A673 (cell line): ENCODE measurements around the gene ATP8B1.

Experiments used
- EZH2 ChIP-seq: fragments of 200-600 bp; sonication (generic); IDR thresholded peaks from 2 replicates; pipeline ENCODE4 v1.6.1; 2017; ENCODE audit warnings: borderline replicate concordance, low read depth, mild to moderate bottlenecking, mixed read lengths, antibody characterized with exemption, low read length; ENCODE audit not compliant: poor library complexity, severe bottlenecking
- TF ChIP-seq, protein P1 (sequence below): fragments of 300-800, 200-600 bp; sonication (generic); conservative IDR thresholded peaks from 2 replicates; pipeline ENCODE4 v1.5.1; 2017; ENCODE audit warnings: low read depth, mild to moderate bottlenecking, antibody characterized with exemption, low read length, moderate library complexity, mixed read lengths

DNA sequence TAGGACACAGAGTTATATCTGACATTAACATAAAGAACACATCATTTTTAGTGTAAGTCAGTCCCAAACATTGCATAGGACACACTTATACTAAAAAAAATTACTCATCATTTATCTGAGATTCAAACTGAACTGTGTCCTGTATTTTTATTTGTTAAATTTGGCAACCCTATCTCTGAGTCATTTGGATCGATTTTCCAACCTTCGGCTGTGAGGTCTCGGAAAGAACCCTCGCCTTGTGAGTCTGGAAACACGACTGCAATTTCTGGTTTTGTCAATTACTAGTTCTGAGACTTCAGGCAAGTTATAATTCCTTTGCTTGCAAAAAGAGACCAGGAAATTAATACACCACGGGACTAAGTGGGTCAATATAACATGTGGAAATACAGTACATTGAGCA lies 14.0 kb downstream of the ATP8B1 start:
- TF ChIP-seq, protein P1, sequence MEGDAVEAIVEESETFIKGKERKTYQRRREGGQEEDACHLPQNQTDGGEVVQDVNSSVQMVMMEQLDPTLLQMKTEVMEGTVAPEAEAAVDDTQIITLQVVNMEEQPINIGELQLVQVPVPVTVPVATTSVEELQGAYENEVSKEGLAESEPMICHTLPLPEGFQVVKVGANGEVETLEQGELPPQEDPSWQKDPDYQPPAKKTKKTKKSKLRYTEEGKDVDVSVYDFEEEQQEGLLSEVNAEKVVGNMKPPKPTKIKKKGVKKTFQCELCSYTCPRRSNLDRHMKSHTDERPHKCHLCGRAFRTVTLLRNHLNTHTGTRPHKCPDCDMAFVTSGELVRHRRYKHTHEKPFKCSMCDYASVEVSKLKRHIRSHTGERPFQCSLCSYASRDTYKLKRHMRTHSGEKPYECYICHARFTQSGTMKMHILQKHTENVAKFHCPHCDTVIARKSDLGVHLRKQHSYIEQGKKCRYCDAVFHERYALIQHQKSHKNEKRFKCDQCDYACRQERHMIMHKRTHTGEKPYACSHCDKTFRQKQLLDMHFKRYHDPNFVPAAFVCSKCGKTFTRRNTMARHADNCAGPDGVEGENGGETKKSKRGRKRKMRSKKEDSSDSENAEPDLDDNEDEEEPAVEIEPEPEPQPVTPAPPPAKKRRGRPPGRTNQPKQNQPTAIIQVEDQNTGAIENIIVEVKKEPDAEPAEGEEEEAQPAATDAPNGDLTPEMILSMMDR = no peak
- no peak for TF ChIP-seq EZH2
